ENCODE results near the gene JADE2. TPM values are rescaled to one million over a fixed set of nuclear protein-coding genes. Genes with fewer than 3 reads are reported as not detected.
"Not testable (repeated sequence)": the region's sequence is repeated elsewhere in the genome, so short reads cannot be mapped to it uniquely, and the experiment has no call there.

Gene JADE2
- 10 to 100 TPM in 3 of 8 experiments, 1 to 10 TPM in 4, under 1 TPM in 1; 0.46 to 20.7 (median 7.6) TPM for total RNA-seq

GRCh38 chr5:134524826-134525682 is at the start of gene JADE2:
JADE2 (plus strand) TSS chr5:134525670; CDS start chr5:134535858, 10,188 bp downstream.
- ATAC-seq (replicated peaks in 6 of 8), result peak; percentile 6 to 48 (median 29)
- in situ Hi-C loops (cut with MboI; ENCODE audit: low pct_unique_long_range_greater_than_20kb in 2 of 9, low sequenced_read_pairs in 9 of 9, unreplicated experiment in 9 of 9), result loop anchor here in 3 of 9 experiments (10.0 to 25.0 kb wide), 2 partner anchors 110 to 113 kb away; partner anchors contain the start of gene CDKN2AIPNL (in 3 of the 3)
- peak within 1 kb of the TSS; percentile 23 to 72 for H3K27ac ChIP-seq
- H3K4me3 ChIP-seq, result peak within 1 kb of the TSS; percentile 53 to 99 (median 72)
- 0 to 3% (median 0%) methylated on average over 1 to 16 of the region's 57 CpGs; no CpG with 5 or more reads in 5 of the 10 experiments for WGBS, 10 experiments
- peaks cover 3 to 15% of the 10 kb centered on the region in 2 donors for H3K4me1 ChIP-seq (replicated peaks in 1 of 2)

GRCh38 chr5:134477462-134478245 is 47.8 kb upstream of the JADE2 start:
- Histone ChIP-seq H3K27ac (no peak overlapping the region), H3K4me3 (no peak overlapping the region), H3K4me1 (replicated peaks in 1 of 2) (no peaks in the 10 kb centered on the region)
- peak in 3 of 8 experiments; percentile 84 to 94 (median 91) for ATAC-seq (replicated peaks in 6 of 8)
- WGBS, 10 experiments, result 69 to 100% (median 90%) methylated on average over 1 to 11 of the region's 14 CpGs; no CpG with 5 or more reads in 1 of the 10 experiments
- in situ Hi-C loops (cut with MboI; ENCODE audit: low pct_unique_long_range_greater_than_20kb in 2 of 9, low sequenced_read_pairs in 9 of 9, unreplicated experiment in 9 of 9), result no loop called here

DNA sequence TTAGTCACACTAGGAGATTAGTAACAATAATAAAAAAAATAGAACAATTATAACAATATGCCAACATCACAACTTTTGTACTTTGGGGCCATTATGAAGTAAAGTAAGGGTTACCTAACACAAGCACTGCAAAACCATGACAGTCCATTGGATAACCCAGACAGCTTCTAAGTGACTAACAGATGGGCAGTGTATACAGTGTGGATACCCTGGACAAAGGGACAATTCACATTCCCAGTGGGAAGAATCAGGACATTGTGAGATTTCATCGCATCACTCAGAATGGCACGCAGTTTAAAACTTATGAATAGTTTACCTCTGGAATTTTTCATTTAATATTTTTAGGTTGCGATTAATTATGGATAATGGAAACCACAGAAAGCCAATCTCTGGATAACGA is 45.6 kb upstream of the JADE2 start:
- Histone ChIP-seq H3K4me3 (no peak overlapping the region), H3K4me1 (replicated peaks in 1 of 2) (no peaks in the 10 kb centered on the region), H3K27ac (no peak overlapping the region)
- no peak for ATAC-seq (replicated peaks in 6 of 8)
- WGBS, 10 experiments, result 71 to 90% (median 80%) methylated on average over 2 to 4 of the region's 4 CpGs; no CpG with 5 or more reads in 1 of the 10 experiments
- in situ Hi-C loops (cut with MboI; ENCODE audit: low pct_unique_long_range_greater_than_20kb in 2 of 9, low sequenced_read_pairs in 9 of 9, unreplicated experiment in 9 of 9), result no loop called here

GRCh38 chr5:134489227-134489944 is 36.1 kb upstream of the JADE2 start:
- in situ Hi-C loops (cut with MboI; ENCODE audit: low pct_unique_long_range_greater_than_20kb in 2 of 9, low sequenced_read_pairs in 9 of 9, unreplicated experiment in 9 of 9), result no loop called here
- WGBS, 10 experiments, result 70 to 100% (median 80%) methylated on average over 1 to 6 of the region's 7 CpGs; no CpG with 5 or more reads in 1 of the 10 experiments
- Histone ChIP-seq H3K4me3 (no peak overlapping the region), H3K4me1 (replicated peaks in 1 of 2) (no peaks in the 10 kb centered on the region), H3K27ac (no peak overlapping the region)
- no peak for ATAC-seq (replicated peaks in 6 of 8)

- H3K27ac ChIP-seq, result no peak overlapping the region
- no peak overlapping the region for H3K4me3 ChIP-seq
- WGBS, 10 experiments, result 63 to 97% (median 84%) methylated on average over 2 to 9 of the region's 9 CpGs; no CpG with 5 or more reads in 1 of the 10 experiments
- ATAC-seq (replicated peaks in 6 of 8), result no peak
- in situ Hi-C loops (cut with MboI; ENCODE audit: low pct_unique_long_range_greater_than_20kb in 2 of 9, low sequenced_read_pairs in 9 of 9, unreplicated experiment in 9 of 9), result no loop called here
- H3K4me1 ChIP-seq (replicated peaks in 1 of 2), result no peaks in the 10 kb centered on the region
These were observed 35.1 kb upstream of the JADE2 start for GRCh38 chr5:134490255-134490924.

GRCh38 chr5:134490925-134491271 is 34.6 kb upstream of the JADE2 start:
- no peak overlapping the region for H3K27ac ChIP-seq
- no peak overlapping the region for H3K4me3 ChIP-seq
- in situ Hi-C loops (cut with MboI; ENCODE audit: low pct_unique_long_range_greater_than_20kb in 2 of 9, low sequenced_read_pairs in 9 of 9, unreplicated experiment in 9 of 9), result no loop called here
- no peak for ATAC-seq (replicated peaks in 6 of 8)
- no peaks in the 10 kb centered on the region for H3K4me1 ChIP-seq (replicated peaks in 1 of 2)
- 83 to 100% (median 85%) methylated on average over 1 to 2 of the region's 8 CpGs; no CpG with 5 or more reads in 7 of the 10 experiments for WGBS, 10 experiments

GRCh38 chr5:134491841-134492442 is 33.5 kb upstream of the JADE2 start:
- no peak overlapping the region for H3K27ac ChIP-seq
- in situ Hi-C loops (cut with MboI; ENCODE audit: low pct_unique_long_range_greater_than_20kb in 2 of 9, low sequenced_read_pairs in 9 of 9, unreplicated experiment in 9 of 9), result no loop called here
- 71 to 100% (median 97%) methylated on average over 1 to 3 of the region's 9 CpGs; no CpG with 5 or more reads in 5 of the 10 experiments for WGBS, 10 experiments
- no peak overlapping the region for H3K4me3 ChIP-seq
- no peaks in the 10 kb centered on the region for H3K4me1 ChIP-seq (replicated peaks in 1 of 2)
- ATAC-seq (replicated peaks in 6 of 8), result no peak

GRCh38 chr5:134492568-134492967 is 32.9 kb upstream of the JADE2 start:
- ATAC-seq (replicated peaks in 6 of 8), result peak in 3 of 8 experiments; percentile 17 to 77 (median 59)
- WGBS, 10 experiments, result 17 to 100% (median 67%) methylated on average over 1 to 5 of the region's 6 CpGs; no CpG with 5 or more reads in 1 of the 10 experiments
- Histone ChIP-seq H3K4me3 (no peak overlapping the region), H3K27ac (no peak overlapping the region), H3K4me1 (replicated peaks in 1 of 2) (no peaks in the 10 kb centered on the region)
- in situ Hi-C loops (cut with MboI; ENCODE audit: low pct_unique_long_range_greater_than_20kb in 2 of 9, low sequenced_read_pairs in 9 of 9, unreplicated experiment in 9 of 9), result no loop called here

GRCh38 chr5:134493461-134494055 is 31.9 kb upstream of the JADE2 start:
- Histone ChIP-seq H3K4me1 (replicated peaks in 1 of 2) (no peaks in the 10 kb centered on the region), H3K4me3 (no peak overlapping the region), H3K27ac (no peak overlapping the region)
- in situ Hi-C loops (cut with MboI; ENCODE audit: low pct_unique_long_range_greater_than_20kb in 2 of 9, low sequenced_read_pairs in 9 of 9, unreplicated experiment in 9 of 9), result no loop called here
- 67 to 100% (median 81%) methylated on average over 1 to 4 of the region's 4 CpGs; no CpG with 5 or more reads in 1 of the 10 experiments for WGBS, 10 experiments
- ATAC-seq (replicated peaks in 6 of 8), result no peak

GRCh38 chr5:134494780-134495179 is 30.7 kb upstream of the JADE2 start:
- no peaks in the 10 kb centered on the region for H3K4me1 ChIP-seq (replicated peaks in 1 of 2)
- in situ Hi-C loops (cut with MboI; ENCODE audit: low pct_unique_long_range_greater_than_20kb in 2 of 9, low sequenced_read_pairs in 9 of 9, unreplicated experiment in 9 of 9), result no loop called here
- H3K4me3 ChIP-seq, result no peak overlapping the region
- no peak overlapping the region for H3K27ac ChIP-seq
- no peak for ATAC-seq (replicated peaks in 6 of 8)
- WGBS, 10 experiments, result 25 to 80% (median 54%) methylated on average over 1 of the region's 1 CpG; no CpG with 5 or more reads in 5 of the 10 experiments

GRCh38 chr5:134499905-134500304 is 25.6 kb upstream of the JADE2 start:
- WGBS, 10 experiments, result 76 to 100% (median 87%) methylated on average over 1 to 5 of the region's 6 CpGs

More at GRCh38 chr5:134499905-134500304, 25.6 kb upstream of the JADE2 start:
- H3K4me3 ChIP-seq; H3K4me1 ChIP-seq (replicated peaks in 1 of 2); H3K27ac ChIP-seq; ATAC-seq (replicated peaks in 6 of 8): not testable (repeated sequence)
- in situ Hi-C loops (cut with MboI; ENCODE audit: low pct_unique_long_range_greater_than_20kb in 2 of 9, low sequenced_read_pairs in 9 of 9, unreplicated experiment in 9 of 9), result loop anchor here in 1 of 9 experiments (25.0 kb wide), 1 partner anchor 88 kb away; the partner anchor contains the start of gene CDKN2AIPNL
